ENCODE data around the gene POU2AF3.
"Not testable (repeated sequence)": the region's sequence is repeated elsewhere in the genome, so short reads cannot be mapped to it uniquely, and the experiment has no call there.

POU2AF3 gene

DNA sequence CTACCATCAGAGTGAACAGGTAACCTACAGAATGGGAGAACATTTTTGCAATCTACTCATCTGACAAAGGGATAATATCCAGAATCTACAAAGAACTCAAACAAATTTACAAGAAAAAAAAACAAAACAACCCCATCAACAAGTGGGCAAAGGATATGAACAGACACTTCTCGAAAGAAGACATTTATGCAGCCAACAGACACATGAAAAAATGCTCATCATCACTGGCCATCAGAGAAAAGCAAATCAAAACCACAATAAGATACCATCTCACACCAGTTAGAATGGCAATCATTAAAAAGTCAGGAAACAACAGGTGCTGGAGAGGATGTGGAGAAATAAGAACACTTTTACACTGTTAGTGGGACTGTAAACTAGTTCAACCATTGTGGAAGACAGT lies 5.9 kb upstream of the POU2AF3 start:
- not testable (repeated sequence) for H2AFZ ChIP-seq (ENCODE audit: insufficient read depth, low read length, poor library complexity); H4K91ac ChIP-seq (ENCODE audit: low read depth, low read length); H4K12ac ChIP-seq (ENCODE audit: low read depth, low read length); H2BK5ac ChIP-seq (ENCODE audit: low read depth, low read length, poor library complexity); H3K4me1 ChIP-seq (ENCODE audit: control insufficient read depth in 1 of 2, insufficient read depth in 2 of 2, low read length in 2 of 2); H3K4me2 ChIP-seq (ENCODE audit: low read length); H2BK120ac ChIP-seq (ENCODE audit: insufficient read depth, low read length, poor library complexity); H3K9ac ChIP-seq (ENCODE audit: low read length); H3K27ac ChIP-seq (ENCODE audit: low read depth, low read length); H3K23ac ChIP-seq (ENCODE audit: low read length); DNase-seq; H3K79me2 ChIP-seq (ENCODE audit: control insufficient read depth, insufficient read depth, low read length, poor library complexity); H4K8ac ChIP-seq (ENCODE audit: low read depth, low read length); H3K4ac ChIP-seq (ENCODE audit: low read depth, low read length); H2AK5ac ChIP-seq (ENCODE audit: low read length); H2BK12ac ChIP-seq (ENCODE audit: low read length); H3K14ac ChIP-seq (ENCODE audit: low read length); H3K18ac ChIP-seq (ENCODE audit: low read length); H3K36me3 ChIP-seq (ENCODE audit: control insufficient read depth in 1 of 2, insufficient read depth in 2 of 2, low read length in 2 of 2); H3K27me3 ChIP-seq (ENCODE audit: insufficient read depth, low read length); H3K9me3 ChIP-seq (ENCODE audit: insufficient read depth, low read depth, low read length); H3K4me3 ChIP-seq (ENCODE audit: low read depth, low read length); H3K79me1 ChIP-seq (ENCODE audit: low read length)
- WGBS (ENCODE audit: extremely low coverage, insufficient coverage, insufficient read length) = no CpG with 5 or more reads among the region's 1 CpG

DNA sequence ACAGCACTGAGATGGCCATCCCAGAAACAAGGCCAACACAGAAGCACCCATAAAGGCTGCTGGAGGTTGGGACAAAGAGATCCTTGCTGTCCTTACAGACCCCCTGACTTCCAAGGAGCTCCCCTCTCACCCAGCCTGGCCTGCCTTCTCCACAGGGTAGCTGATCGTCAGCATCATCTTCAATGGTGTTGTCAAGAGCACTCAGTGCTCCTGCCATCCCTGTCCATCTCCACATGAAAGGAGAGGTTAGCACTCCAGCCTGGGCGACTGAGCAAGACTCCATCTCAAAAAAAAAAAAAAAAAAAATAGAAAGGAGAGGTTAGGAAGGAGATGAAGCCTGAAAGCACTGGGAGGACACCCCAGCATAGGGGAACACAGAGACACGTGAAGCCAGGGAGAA lies 2.1 kb upstream of the POU2AF3 start:
- H2BK5ac ChIP-seq (ENCODE audit: low read depth, low read length, poor library complexity) = no peak overlapping the region
- no peak overlapping the region for H3K27ac ChIP-seq (ENCODE audit: low read depth, low read length)
- no peak overlapping the region for H3K18ac ChIP-seq (ENCODE audit: low read length)
- no peak overlapping the region for H3K9ac ChIP-seq (ENCODE audit: low read length)
- no peak overlapping the region for H2AK5ac ChIP-seq (ENCODE audit: low read length)
- no peak overlapping the region for H3K4me3 ChIP-seq (ENCODE audit: low read depth, low read length)
- H2BK120ac ChIP-seq (ENCODE audit: insufficient read depth, low read length, poor library complexity) = no peak overlapping the region
- peaks cover 9% of the 10 kb centered on the region for H3K79me2 ChIP-seq (ENCODE audit: control insufficient read depth, insufficient read depth, low read length, poor library complexity)
- H3K36me3 ChIP-seq (ENCODE audit: control insufficient read depth in 1 of 2, insufficient read depth in 2 of 2, low read length in 2 of 2) = no peaks in the 10 kb centered on the region
- no CpG with 5 or more reads among the region's 3 CpGs for WGBS (ENCODE audit: extremely low coverage, insufficient coverage, insufficient read length)
- H2BK12ac ChIP-seq (ENCODE audit: low read length) = no peak overlapping the region
- H2AFZ ChIP-seq (ENCODE audit: insufficient read depth, low read length, poor library complexity) = no peak overlapping the region
- peak overlapping the region; percentile 68 for H4K91ac ChIP-seq (ENCODE audit: low read depth, low read length)
- no peak overlapping the region for H3K4me2 ChIP-seq (ENCODE audit: low read length)
- H3K9me3 ChIP-seq (ENCODE audit: insufficient read depth, low read depth, low read length) = no peaks in the 10 kb centered on the region
- peak overlapping the region; percentile 35 for H3K14ac ChIP-seq (ENCODE audit: low read length)
- H3K27me3 ChIP-seq (ENCODE audit: insufficient read depth, low read length) = no peaks in the 10 kb centered on the region
- no peak overlapping the region for H4K12ac ChIP-seq (ENCODE audit: low read depth, low read length)
- H3K4ac ChIP-seq (ENCODE audit: low read depth, low read length) = no peak overlapping the region
- no peak overlapping the region for H3K23ac ChIP-seq (ENCODE audit: low read length)
- no peak for DNase-seq
- H3K4me1 ChIP-seq (ENCODE audit: control insufficient read depth in 1 of 2, insufficient read depth in 2 of 2, low read length in 2 of 2) = peaks cover 4 to 11% of the 10 kb centered on the region in 2 experiments
- H4K8ac ChIP-seq (ENCODE audit: low read depth, low read length) = no peak overlapping the region
- H3K79me1 ChIP-seq (ENCODE audit: low read length) = peaks cover 19% of the 10 kb centered on the region

- Histone ChIP-seq H3K18ac (ENCODE audit: low read length) (no peak overlapping the region), H3K4me2 (ENCODE audit: low read length) (no peak overlapping the region), H3K9me3 (ENCODE audit: insufficient read depth, low read depth, low read length) (no peaks in the 10 kb centered on the region), H3K36me3 (ENCODE audit: control insufficient read depth in 1 of 2, insufficient read depth in 2 of 2, low read length in 2 of 2) (no peaks in the 10 kb centered on the region), H4K91ac (ENCODE audit: low read depth, low read length) (no peak overlapping the region), H3K4ac (ENCODE audit: low read depth, low read length) (no peak overlapping the region), H3K4me1 (ENCODE audit: control insufficient read depth in 1 of 2, insufficient read depth in 2 of 2, low read length in 2 of 2) (peaks cover 4 to 11% of the 10 kb centered on the region in 2 experiments), H3K4me3 (ENCODE audit: low read depth, low read length) (no peak overlapping the region), H3K79me1 (ENCODE audit: low read length) (peaks cover 19% of the 10 kb centered on the region), H4K12ac (ENCODE audit: low read depth, low read length) (no peak overlapping the region), H4K8ac (ENCODE audit: low read depth, low read length) (no peak overlapping the region), H3K23ac (ENCODE audit: low read length) (no peak overlapping the region), H2BK12ac (ENCODE audit: low read length) (no peak overlapping the region), H3K9ac (ENCODE audit: low read length) (no peak overlapping the region), H2AK5ac (ENCODE audit: low read length) (no peak overlapping the region), H3K14ac (ENCODE audit: low read length) (no peak overlapping the region), H2AFZ (ENCODE audit: insufficient read depth, low read length, poor library complexity) (no peak overlapping the region), H3K27me3 (ENCODE audit: insufficient read depth, low read length) (no peaks in the 10 kb centered on the region), H3K27ac (ENCODE audit: low read depth, low read length) (no peak overlapping the region), H3K79me2 (ENCODE audit: control insufficient read depth, insufficient read depth, low read length, poor library complexity) (peaks cover 9% of the 10 kb centered on the region), H2BK5ac (ENCODE audit: low read depth, low read length, poor library complexity) (no peak overlapping the region), H2BK120ac (ENCODE audit: insufficient read depth, low read length, poor library complexity) (no peak overlapping the region)
- no peak for DNase-seq
- no CpG with 5 or more reads among the region's 10 CpGs for WGBS (ENCODE audit: extremely low coverage, insufficient coverage, insufficient read length)
These were observed 650 bp upstream of the POU2AF3 start for GRCh38 chr11:111297696-111298095.

- H2BK5ac ChIP-seq (ENCODE audit: low read depth, low read length, poor library complexity) = peak overlapping the region; percentile 36
- H2BK120ac ChIP-seq (ENCODE audit: insufficient read depth, low read length, poor library complexity) = peak overlapping the region; percentile 83
- DNase-seq = peak in 1 of 2 donors; percentile 33
- H3K23ac ChIP-seq (ENCODE audit: low read length) = no peak overlapping the region
- H3K4me2 ChIP-seq (ENCODE audit: low read length) = peak overlapping the region; percentile 93
- no peaks in the 10 kb centered on the region for H3K9me3 ChIP-seq (ENCODE audit: insufficient read depth, low read depth, low read length)
- peak overlapping the region; percentile 77 for H2AFZ ChIP-seq (ENCODE audit: insufficient read depth, low read length, poor library complexity)
- peak overlapping the region; percentile 23 for H2BK12ac ChIP-seq (ENCODE audit: low read length)
- H2AK5ac ChIP-seq (ENCODE audit: low read length) = no peak overlapping the region
- peak overlapping the region; percentile 65 for H3K18ac ChIP-seq (ENCODE audit: low read length)
- H3K4me3 ChIP-seq (ENCODE audit: low read depth, low read length) = peak overlapping the region; percentile 73
- no peaks in the 10 kb centered on the region for H3K36me3 ChIP-seq (ENCODE audit: control insufficient read depth in 1 of 2, insufficient read depth in 2 of 2, low read length in 2 of 2)
- peak overlapping the region; percentile 4 for H3K4ac ChIP-seq (ENCODE audit: low read depth, low read length)
- H4K8ac ChIP-seq (ENCODE audit: low read depth, low read length) = peak overlapping the region; percentile 59
- peaks cover 19% of the 10 kb centered on the region for H3K79me1 ChIP-seq (ENCODE audit: low read length)
- peak overlapping the region; percentile 41 for H3K14ac ChIP-seq (ENCODE audit: low read length)
- peak overlapping the region; percentile 88 for H4K91ac ChIP-seq (ENCODE audit: low read depth, low read length)
- H3K27ac ChIP-seq (ENCODE audit: low read depth, low read length) = no peak overlapping the region
- WGBS (ENCODE audit: extremely low coverage, insufficient coverage, insufficient read length) = no CpG with 5 or more reads among the region's 77 CpGs
- peaks cover 9% of the 10 kb centered on the region for H3K79me2 ChIP-seq (ENCODE audit: control insufficient read depth, insufficient read depth, low read length, poor library complexity)
- peak overlapping the region; percentile 21 for H4K12ac ChIP-seq (ENCODE audit: low read depth, low read length)
- H3K4me1 ChIP-seq (ENCODE audit: control insufficient read depth in 1 of 2, insufficient read depth in 2 of 2, low read length in 2 of 2) = peaks cover 4 to 11% of the 10 kb centered on the region in 2 experiments
- peak overlapping the region; percentile 59 for H3K9ac ChIP-seq (ENCODE audit: low read length)
- no peaks in the 10 kb centered on the region for H3K27me3 ChIP-seq (ENCODE audit: insufficient read depth, low read length)
These were observed 1.0 kb downstream of the POU2AF3 start for GRCh38 chr11:111299101-111300026.

Data from trophoblast cell (in vitro differentiated cells and primary cell).